ENCODE measurements around the gene MEF2C.
A peak's percentile ranks its signal among the peaks of the same experiment; 100 is the strongest.

MEF2C gene

GRCh38 chr5:88883059-88883835 is at the start of gene MEF2C:
Gene MEF2C, minus strand, starts transcription at chr5:88883184. Its CDS starts 59,396 bp downstream, at chr5:88823788.
- peak; percentile 53 for DNase-seq (ENCODE audit: low spot score)
- TF ChIP-seq, protein P1, sequence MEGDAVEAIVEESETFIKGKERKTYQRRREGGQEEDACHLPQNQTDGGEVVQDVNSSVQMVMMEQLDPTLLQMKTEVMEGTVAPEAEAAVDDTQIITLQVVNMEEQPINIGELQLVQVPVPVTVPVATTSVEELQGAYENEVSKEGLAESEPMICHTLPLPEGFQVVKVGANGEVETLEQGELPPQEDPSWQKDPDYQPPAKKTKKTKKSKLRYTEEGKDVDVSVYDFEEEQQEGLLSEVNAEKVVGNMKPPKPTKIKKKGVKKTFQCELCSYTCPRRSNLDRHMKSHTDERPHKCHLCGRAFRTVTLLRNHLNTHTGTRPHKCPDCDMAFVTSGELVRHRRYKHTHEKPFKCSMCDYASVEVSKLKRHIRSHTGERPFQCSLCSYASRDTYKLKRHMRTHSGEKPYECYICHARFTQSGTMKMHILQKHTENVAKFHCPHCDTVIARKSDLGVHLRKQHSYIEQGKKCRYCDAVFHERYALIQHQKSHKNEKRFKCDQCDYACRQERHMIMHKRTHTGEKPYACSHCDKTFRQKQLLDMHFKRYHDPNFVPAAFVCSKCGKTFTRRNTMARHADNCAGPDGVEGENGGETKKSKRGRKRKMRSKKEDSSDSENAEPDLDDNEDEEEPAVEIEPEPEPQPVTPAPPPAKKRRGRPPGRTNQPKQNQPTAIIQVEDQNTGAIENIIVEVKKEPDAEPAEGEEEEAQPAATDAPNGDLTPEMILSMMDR (conservative IDR thresholded peaks at IDR 0.05; ENCODE audit: low read depth) = no peak
- CTCF ChIA-PET = interaction anchor here (0.6 kb wide), 4 partner anchors 120 to 1232 kb away, joined by 3 read pairs; no protein-coding TSS in a partner anchor
- no peak within 1 kb of the TSS for H3K27ac ChIP-seq
- POLR2A ChIA-PET (ENCODE audit: low non-redundant PET) = no interaction called here

- no peak for DNase-seq (ENCODE audit: low spot score)
- H3K27ac ChIP-seq = no peak overlapping the region
- ChIA-PET CTCF (interaction anchor here (1.1 kb wide), 1 partner anchor 203 kb away, joined by 5 read pairs; no protein-coding TSS in a partner anchor), POLR2A (ENCODE audit: low non-redundant PET) (no interaction called here)
- TF ChIP-seq, protein P1 (conservative IDR thresholded peaks at IDR 0.05; ENCODE audit: low read depth) = no peak
Measured at GRCh38 chr5:88932541-88932940, 49.6 kb upstream of the MEF2C start.

GRCh38 chr5:88930335-88930734 is 47.4 kb upstream of the MEF2C start:
- CTCF ChIA-PET = interaction anchor here (0.6 to 0.7 kb wide), 3 partner anchors 281 to 1675 kb away, joined by 3 read pairs; no protein-coding TSS in a partner anchor
- H3K27ac ChIP-seq = no peak overlapping the region
- POLR2A ChIA-PET (ENCODE audit: low non-redundant PET) = no interaction called here
- TF ChIP-seq, protein P1 (conservative IDR thresholded peaks at IDR 0.05; ENCODE audit: low read depth) = no peak
- DNase-seq (ENCODE audit: low spot score) = no peak

DNA sequence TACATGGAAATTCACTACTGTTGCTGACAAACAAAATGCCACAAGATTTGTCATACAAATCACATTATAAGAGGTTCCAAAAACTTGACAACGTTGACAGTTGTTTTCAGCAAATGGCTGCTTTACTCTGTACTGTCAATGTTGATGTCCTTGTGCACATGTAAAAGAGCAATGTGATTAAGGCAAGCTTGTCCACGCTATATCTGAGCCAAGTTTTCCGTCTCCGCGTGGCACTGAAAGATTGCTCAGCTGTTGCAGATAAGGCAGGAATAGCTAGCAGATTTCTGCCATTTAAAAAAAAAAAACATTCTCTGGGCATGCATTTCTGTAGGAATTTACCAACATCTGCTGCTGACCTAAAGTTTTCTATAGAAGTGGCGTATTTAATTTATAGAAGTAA is 46.4 kb upstream of the MEF2C start:
- POLR2A ChIA-PET (ENCODE audit: low non-redundant PET) = no interaction called here
- no peak for DNase-seq (ENCODE audit: low spot score)
- CTCF ChIA-PET = interaction anchor here (0.5 to 0.7 kb wide), 2 partner anchors 1676 to 1838 kb away, joined by 3 to 5 read pairs; no protein-coding TSS in a partner anchor
- H3K27ac ChIP-seq = no peak overlapping the region
- TF ChIP-seq, protein P1 (conservative IDR thresholded peaks at IDR 0.05; ENCODE audit: low read depth) = no peak

DNA sequence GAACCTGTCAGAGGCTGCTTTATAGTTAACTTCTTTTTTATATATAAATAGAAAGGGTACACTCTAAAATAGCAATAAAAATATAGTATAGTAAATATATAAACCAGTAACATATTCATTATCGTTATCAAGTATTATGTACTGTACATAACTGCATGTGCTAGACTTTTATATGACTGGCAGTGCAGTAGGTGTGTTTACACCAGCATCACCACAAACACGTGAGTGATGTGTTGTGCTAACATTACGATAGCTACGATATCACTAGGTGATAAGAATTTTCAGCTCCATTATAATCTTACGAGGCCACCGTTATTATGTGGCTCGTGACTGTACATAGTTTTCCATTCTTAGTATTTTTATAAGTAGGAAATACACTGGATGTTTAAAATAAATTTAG is 43.8 kb upstream of the MEF2C start:
- TF ChIP-seq, protein P1 (conservative IDR thresholded peaks at IDR 0.05; ENCODE audit: low read depth) = no peak
- ChIA-PET POLR2A (ENCODE audit: low non-redundant PET) (no interaction called here), CTCF (interaction anchor here (0.7 kb wide), 1 partner anchor 13 kb away, joined by 3 read pairs; no protein-coding TSS in a partner anchor)
- no peak overlapping the region for H3K27ac ChIP-seq
- no peak for DNase-seq (ENCODE audit: low spot score)

DNA sequence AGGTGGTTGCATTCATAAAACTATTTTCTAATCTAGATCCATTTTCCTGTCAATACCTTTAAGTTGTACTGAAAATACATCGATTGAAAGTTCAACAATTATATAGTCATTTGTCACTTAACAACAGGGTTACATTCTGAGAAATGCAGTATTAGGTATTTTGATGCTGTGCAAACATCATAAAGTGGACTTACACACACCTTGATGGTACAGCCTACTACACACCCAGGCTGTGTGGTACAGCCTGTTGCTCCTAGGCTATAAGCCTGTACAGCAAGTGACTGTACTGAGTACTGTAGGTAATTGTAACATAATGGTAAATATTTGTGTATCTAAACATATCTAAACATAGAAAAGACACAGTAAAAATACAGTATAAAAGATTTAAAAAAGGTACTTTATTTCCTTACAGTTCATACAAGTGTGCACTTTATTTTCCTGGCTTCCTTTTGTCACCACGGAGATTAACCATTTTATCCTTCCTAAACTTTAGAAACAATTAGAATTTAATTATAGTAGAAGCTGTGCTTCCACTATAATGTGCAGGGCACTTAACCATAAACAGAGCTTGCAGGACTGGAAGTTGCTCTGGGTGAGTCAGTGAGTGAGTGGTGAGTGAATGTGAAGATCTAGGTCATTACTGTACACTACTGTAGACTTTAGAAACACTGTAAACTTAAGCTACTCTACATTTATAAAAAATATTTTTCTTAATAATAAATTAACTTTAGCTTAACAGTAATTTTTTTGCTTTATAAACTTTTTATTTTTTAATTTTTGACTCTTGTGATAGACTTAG is 42.9 kb upstream of the MEF2C start:
- ChIA-PET POLR2A (ENCODE audit: low non-redundant PET) (no interaction called here), CTCF (interaction anchor here (0.7 kb wide), 1 partner anchor 14 kb away, joined by 3 read pairs; no protein-coding TSS in a partner anchor)
- no peak for DNase-seq (ENCODE audit: low spot score)

More for the DNA sequence above, 42.9 kb upstream of the MEF2C start:
- H3K27ac ChIP-seq = no peak overlapping the region
- TF ChIP-seq, protein P1 (conservative IDR thresholded peaks at IDR 0.05; ENCODE audit: low read depth) = no peak

All from RWPE1 (cell line).